SK-N-SH (cell line): Measurements from ENCODE around the gene AHNAK2. TPM values are rescaled to one million over a fixed set of nuclear protein-coding genes. Genes with fewer than 3 reads are reported as not detected.

ENCODE experiments used
- CTCF ChIA-PET: fragments of 300-600, 350-600 bp; formaldehyde crosslinking; extraction: SDS; loops from one replicate; lab custom pipeline; 2021; lab: Yijun Ruan, JAX
- POLR2A ChIA-PET: fragments of 350-600 bp; sonication (Branson Sonifier 250); formaldehyde crosslinking; extraction: SDS; loops from one replicate; lab custom pipeline; 2020; ENCODE audit warnings: antibody characterized with exemption, inconsistent platforms; lab: Yijun Ruan, JAX
- DNase-seq: peaks from one replicate; pipeline ENCODE4 v3.0.0; 2012
- H2AFZ ChIP-seq: fragments of 200-600 bp; sonication (generic); 2 replicates; pipeline ENCODE4 v1.8.1; 2016; ENCODE audit warnings: antibody characterized with exemption, mild to moderate bottlenecking, low read depth
- H3F3A ChIP-seq: fragments of 200-600 bp; sonication (generic); replicated peaks from 2 replicates; pipeline ENCODE3; 2016; ENCODE audit warnings: antibody characterized with exemption, mild to moderate bottlenecking; ENCODE audit not compliant: insufficient read depth
- H3K27ac ChIP-seq, 2 experiments: fragments of 200-500 bp in 1 of 2; fragments of 200-600 bp in 1 of 2; sonication (Bioruptor generic) in 1 of 2; sonication (generic), shearing (Covaris generic) in 1 of 2; 2 replicates each; pipeline versions ENCODE4 v1.5.1 to v1.6.1; 2014 to 2016; ENCODE audit warnings: low read depth in 2 of 2, inconsistent platforms in 1 of 2, low read length in 1 of 2, mild to moderate bottlenecking in 1 of 2, mixed read lengths in 1 of 2
- H3K27me3 ChIP-seq: fragments of 200-600 bp; sonication (generic), shearing (Covaris generic); 2 replicates; pipeline ENCODE4 v1.6.1; 2016; ENCODE audit warnings: mixed run types; ENCODE audit not compliant: insufficient read depth
- H3K36me3 ChIP-seq, 2 experiments: fragments of 200-500 bp in 1 of 2; fragments of 200-600 bp in 1 of 2; sonication (Bioruptor generic) in 1 of 2; sonication (generic) in 1 of 2; replicated peaks in 1 of 2; 2 replicates each; pipeline versions ENCODE3 to v1.5.1; 2014 to 2016; ENCODE audit warnings: low read length in 1 of 2, mild to moderate bottlenecking in 1 of 2; ENCODE audit not compliant: insufficient read depth in 2 of 2, control insufficient read depth in 1 of 2
- H3K4me1 ChIP-seq, 2 experiments: fragments of 200-500 bp in 1 of 2; fragments of 200-600 bp in 1 of 2; sonication (Bioruptor generic) in 1 of 2; sonication (generic), shearing (Covaris generic) in 1 of 2; 2 replicates each; pipeline versions ENCODE4 v1.5.1 to v1.6.1; 2014 to 2016; ENCODE audit warnings: low read depth in 1 of 2, low read length in 1 of 2, mixed run types in 1 of 2; ENCODE audit not compliant: insufficient read depth in 2 of 2, control insufficient read depth in 1 of 2
- H3K4me2 ChIP-seq: fragments of 200-600 bp; sonication (generic), shearing (Covaris generic); 2 replicates; pipeline ENCODE4 v1.6.1; 2017; ENCODE audit warnings: mixed run types
- H3K4me3 ChIP-seq, 2 experiments: fragments of 200-500 bp in 1 of 2; fragments of 200-600 bp in 1 of 2; sonication (Bioruptor generic) in 1 of 2; sonication (generic), shearing (Covaris generic) in 1 of 2; 2 replicates each; pipeline versions ENCODE4 v1.5.1 to v1.8.1; 2014 to 2016; ENCODE audit warnings: low read depth in 2 of 2, inconsistent platforms in 1 of 2, low read length in 1 of 2, mild to moderate bottlenecking in 1 of 2, mixed read lengths in 1 of 2, moderate library complexity in 1 of 2
- H3K79me2 ChIP-seq: fragments of 200-600 bp; sonication (generic); 2 replicates; pipeline ENCODE4 v1.8.1; 2017; ENCODE audit warnings: mild to moderate bottlenecking; ENCODE audit not compliant: insufficient read depth
- H3K9ac ChIP-seq: fragments of 200-600 bp; sonication (generic); 2 replicates; pipeline ENCODE4 v1.6.1; 2017; ENCODE audit warnings: mixed run types
- H3K9me2 ChIP-seq: fragments of 200-600 bp; sonication (generic); 2 replicates; pipeline ENCODE4 v1.6.1; 2017; ENCODE audit warnings: mixed run types
- H3K9me3 ChIP-seq: fragments of 200-600 bp; sonication (generic); 2 replicates; pipeline ENCODE4 v1.6.1; 2017; ENCODE audit warnings: mixed run types, mild to moderate bottlenecking, moderate library complexity
- H4K20me1 ChIP-seq: fragments of 200-600 bp; sonication (generic); 2 replicates; pipeline ENCODE4 v1.6.1; 2017; ENCODE audit warnings: mild to moderate bottlenecking, mixed run types; ENCODE audit not compliant: insufficient read depth
- EZH2phosphoT487 ChIP-seq: fragments of 200-600 bp; sonication (generic); IDR thresholded peaks from 2 replicates; pipeline ENCODE4 v1.6.1; 2017; ENCODE audit warnings: low read depth, mixed run types, mild to moderate bottlenecking, antibody characterized with exemption, moderate library complexity, borderline replicate concordance
- FOSL2 ChIP-seq: IDR thresholded peaks from 2 replicates; pipeline ENCODE4 v1.4.0; 2012; ENCODE audit warnings: low read depth, mild to moderate bottlenecking, moderate library complexity, borderline replicate concordance
- FOXM1 ChIP-seq: IDR thresholded peaks from 2 replicates; pipeline ENCODE4 v1.4.0; 2012; ENCODE audit warnings: low read depth, mild to moderate bottlenecking
- GABPA ChIP-seq: IDR thresholded peaks from 2 replicates; pipeline ENCODE4 v1.4.0; 2012; ENCODE audit warnings: low read depth, mild to moderate bottlenecking
- MEF2A ChIP-seq: IDR thresholded peaks from 2 replicates; pipeline ENCODE4 v1.4.0; 2012; ENCODE audit warnings: low read depth, borderline replicate concordance
- POLR2AphosphoS5 ChIP-seq: IDR thresholded peaks from 2 replicates; pipeline ENCODE4 v1.6.1; 2012; ENCODE audit warnings: low read depth, low read length
- RAD21 ChIP-seq: IDR thresholded peaks from 2 replicates; pipeline ENCODE4 v1.6.1; 2012; ENCODE audit warnings: mild to moderate bottlenecking, low read length
- RXRA ChIP-seq: IDR thresholded peaks from 2 replicates; pipeline ENCODE4 v1.4.0; 2012; ENCODE audit warnings: low read depth, mild to moderate bottlenecking, borderline replicate concordance
- SIN3A ChIP-seq: IDR thresholded peaks from 2 replicates; pipeline ENCODE4 v1.6.1; 2012; ENCODE audit warnings: low read depth, mild to moderate bottlenecking, low read length, moderate library complexity, borderline replicate concordance
- SMC3 ChIP-seq: IDR thresholded peaks from 2 replicates; pipeline ENCODE4 v1.6.1; 2012; ENCODE audit warnings: low read depth, low read length, improper control_type of control experiment
- TEAD4 ChIP-seq: IDR thresholded peaks from 2 replicates; pipeline ENCODE4 v1.4.0; 2012; ENCODE audit warnings: mild to moderate bottlenecking, borderline replicate concordance; ENCODE audit not compliant: insufficient read depth
- YY1 ChIP-seq: IDR thresholded peaks from 2 replicates; pipeline ENCODE4 v1.4.0; 2012; ENCODE audit warnings: low read depth, mild to moderate bottlenecking
- WGBS: methylation state at CpG from one replicate; pipeline ENCODE4 v1.1.6; 2017; ENCODE audit warnings: low lambda C conversion rate; 5-methylcytosine and 5-hydroxymethylcytosine counted together
- polyA plus RNA-seq, 3 experiments: library from polyadenylated mRNA; depleted of rRNA; stranded (reverse); fragments of >200 nt; gene quantifications; 2 replicates each; pipeline ENCODE4 v1.2.3, GENCODE V29; 2012
- TF ChIP-seq, protein P1 (sequence below): fragments of 150-350 bp; IDR thresholded peaks from 2 replicates; pipeline ENCODE4 v1.6.1; 2017; ENCODE audit warnings: antibody characterized with exemption, low read length, low read depth, borderline replicate concordance
- TF ChIP-seq, protein P2 (sequence below): fragments of 150-350 bp; IDR thresholded peaks from 2 replicates; pipeline ENCODE4 v1.6.1; 2016; ENCODE audit warnings: mild to moderate bottlenecking, low read depth, low read length
- TF ChIP-seq, protein P3 (sequence below): IDR thresholded peaks from 2 replicates; pipeline ENCODE4; 2012
- TF ChIP-seq, protein P4 (sequence below): IDR thresholded peaks from 2 replicates; pipeline ENCODE4 v1.4.0; 2012; ENCODE audit warnings: low read depth

Gene AHNAK2
- polyA plus RNA-seq, 1 of the 3 experiments (the other 2 are of a cell fraction): 33.5 TPM

DNA sequence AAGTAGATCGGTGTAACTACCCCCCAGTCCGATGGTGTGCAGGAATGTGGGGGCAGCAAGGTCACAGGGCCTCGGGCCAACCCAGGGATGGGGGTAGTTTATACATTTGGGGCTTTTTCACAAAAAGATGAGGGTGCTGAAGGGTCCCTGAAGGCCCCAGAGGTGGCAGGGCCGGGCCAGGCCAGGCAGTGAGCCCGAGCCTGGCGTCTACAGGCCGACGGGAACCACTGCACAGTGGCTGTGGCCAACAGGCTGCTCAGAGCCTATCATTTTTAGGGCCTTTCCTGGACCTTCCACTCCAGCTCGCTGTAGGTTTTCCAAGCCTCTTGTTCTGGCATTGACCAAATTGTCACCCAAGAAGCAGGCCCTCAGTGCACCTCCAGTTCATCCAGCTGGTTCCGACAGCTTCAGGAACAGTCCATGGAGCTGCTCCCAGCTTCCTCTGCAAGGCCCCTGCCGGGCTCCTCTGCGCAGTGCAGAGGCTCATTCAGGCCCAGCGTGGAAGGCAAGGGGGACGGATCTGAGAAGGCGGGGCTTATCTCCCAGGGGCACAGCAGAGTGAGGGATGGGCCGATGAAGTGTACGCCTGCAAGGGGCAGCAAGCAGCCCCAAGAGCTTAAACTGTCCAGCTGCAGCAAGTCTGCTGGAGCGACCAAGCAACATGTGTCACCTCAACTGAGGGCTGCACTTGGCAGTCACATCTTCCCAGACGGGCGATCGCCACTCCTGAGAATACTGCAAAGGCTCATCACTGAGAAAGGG lies 28.8 kb upstream of the AHNAK2 start:
- no peak overlapping the region for H3K4me2 ChIP-seq
- ChIA-PET POLR2A (no interaction called here), CTCF (interaction anchor here (0.6 to 2.7 kb wide), 4 partner anchors 11 to 164 kb away, joined by 3 to 10 read pairs (median 6); no protein-coding TSS in a partner anchor)
- H2AFZ ChIP-seq: no peak overlapping the region
- peaks cover 0 to 12% of the 10 kb centered on the region in 2 experiments; a peak in 1 of 4 replicates for H3K4me1 ChIP-seq
- no peak overlapping the region for H3K27ac ChIP-seq
- H3F3A ChIP-seq: peaks cover 15% of the 10 kb centered on the region
- H3K9ac ChIP-seq: no peak overlapping the region
- no peak for TF ChIP-seq TEAD4
- 93% methylated on average over 14 of the region's 21 CpGs for WGBS
- peaks cover 92% of the 10 kb centered on the region for H3K79me2 ChIP-seq
- no peak for DNase-seq
- H3K36me3 ChIP-seq: peaks cover 28 to 37% of the 10 kb centered on the region in 2 experiments
- H3K9me2 ChIP-seq: no peaks in the 10 kb centered on the region
- H4K20me1 ChIP-seq: peaks cover 59% of the 10 kb centered on the region
- H3K9me3 ChIP-seq: no peaks in the 10 kb centered on the region
- no peak overlapping the region for H3K4me3 ChIP-seq
- H3K27me3 ChIP-seq: no peaks in the 10 kb centered on the region

DNA sequence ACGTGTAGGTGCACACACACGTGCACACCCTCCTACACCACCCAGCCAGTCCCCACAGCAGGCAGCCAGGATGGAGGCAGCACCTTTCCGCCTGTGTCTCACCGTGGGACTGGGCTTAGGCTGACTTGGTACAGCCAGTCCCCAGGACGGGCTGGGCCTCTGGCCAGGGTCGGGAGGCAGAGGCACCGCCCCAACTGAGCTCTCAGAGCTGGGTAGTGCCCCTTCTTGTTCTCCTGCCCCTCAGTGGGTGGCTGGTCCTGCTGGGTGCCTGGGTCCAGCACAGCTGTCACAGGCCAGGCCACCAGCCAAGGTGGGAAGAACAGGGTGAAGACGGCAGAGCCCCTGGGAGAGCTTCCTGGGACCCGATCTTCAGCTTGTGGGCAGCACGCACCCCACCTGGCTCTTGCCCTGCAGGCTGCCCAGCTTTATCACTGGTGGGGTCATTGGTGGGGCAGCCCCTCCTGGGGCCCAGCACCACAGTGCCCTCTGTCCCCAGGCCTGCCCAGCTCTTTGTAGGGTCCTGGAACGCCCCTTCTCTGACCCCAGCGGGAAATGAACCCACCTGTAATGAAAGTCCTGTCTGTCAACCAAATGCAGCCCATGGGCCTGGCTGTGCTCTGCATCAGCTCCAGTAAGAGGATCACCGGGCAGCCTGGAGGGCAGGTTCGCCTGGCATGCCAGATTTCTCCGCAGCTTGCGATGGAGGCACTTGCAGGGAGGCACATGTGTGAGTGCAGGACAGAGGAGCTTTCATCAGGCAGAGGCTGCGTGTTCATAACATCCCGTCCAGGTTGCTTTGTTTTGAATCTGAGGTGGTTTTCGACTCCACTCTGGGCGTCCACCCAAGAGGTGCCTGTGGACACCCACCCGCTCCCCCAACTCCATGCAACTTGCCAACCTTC lies 28.0 kb upstream of the AHNAK2 start:
- WGBS: 95% methylated on average over 14 of the region's 21 CpGs
- H3K9me3 ChIP-seq: no peaks in the 10 kb centered on the region
- CTCF ChIA-PET: interaction anchor here (0.6 to 2.7 kb wide), 5 partner anchors 12 to 165 kb away, joined by 3 to 10 read pairs (median 3); no protein-coding TSS in a partner anchor
- H2AFZ ChIP-seq: no peak overlapping the region
- no peak overlapping the region for H3K27ac ChIP-seq
- DNase-seq: no peak
- no peaks in the 10 kb centered on the region for H3K9me2 ChIP-seq
- H3K4me2 ChIP-seq: no peak overlapping the region
- no peaks in the 10 kb centered on the region for H3K27me3 ChIP-seq
- no peak for TF ChIP-seq SMC3
- TF ChIP-seq YY1: no peak
- TF ChIP-seq FOXM1: no peak
- no peak for TF ChIP-seq RAD21
- TF ChIP-seq, protein P1, sequence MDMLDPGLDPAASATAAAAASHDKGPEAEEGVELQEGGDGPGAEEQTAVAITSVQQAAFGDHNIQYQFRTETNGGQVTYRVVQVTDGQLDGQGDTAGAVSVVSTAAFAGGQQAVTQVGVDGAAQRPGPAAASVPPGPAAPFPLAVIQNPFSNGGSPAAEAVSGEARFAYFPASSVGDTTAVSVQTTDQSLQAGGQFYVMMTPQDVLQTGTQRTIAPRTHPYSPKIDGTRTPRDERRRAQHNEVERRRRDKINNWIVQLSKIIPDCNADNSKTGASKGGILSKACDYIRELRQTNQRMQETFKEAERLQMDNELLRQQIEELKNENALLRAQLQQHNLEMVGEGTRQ: no peak
- TF ChIP-seq, protein P2, sequence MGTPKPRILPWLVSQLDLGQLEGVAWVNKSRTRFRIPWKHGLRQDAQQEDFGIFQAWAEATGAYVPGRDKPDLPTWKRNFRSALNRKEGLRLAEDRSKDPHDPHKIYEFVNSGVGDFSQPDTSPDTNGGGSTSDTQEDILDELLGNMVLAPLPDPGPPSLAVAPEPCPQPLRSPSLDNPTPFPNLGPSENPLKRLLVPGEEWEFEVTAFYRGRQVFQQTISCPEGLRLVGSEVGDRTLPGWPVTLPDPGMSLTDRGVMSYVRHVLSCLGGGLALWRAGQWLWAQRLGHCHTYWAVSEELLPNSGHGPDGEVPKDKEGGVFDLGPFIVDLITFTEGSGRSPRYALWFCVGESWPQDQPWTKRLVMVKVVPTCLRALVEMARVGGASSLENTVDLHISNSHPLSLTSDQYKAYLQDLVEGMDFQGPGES: no peak
- no peak for TF ChIP-seq GABPA
- TF ChIP-seq FOSL2: no peak
- TF ChIP-seq MEF2A: no peak
- TF ChIP-seq, protein P3, sequence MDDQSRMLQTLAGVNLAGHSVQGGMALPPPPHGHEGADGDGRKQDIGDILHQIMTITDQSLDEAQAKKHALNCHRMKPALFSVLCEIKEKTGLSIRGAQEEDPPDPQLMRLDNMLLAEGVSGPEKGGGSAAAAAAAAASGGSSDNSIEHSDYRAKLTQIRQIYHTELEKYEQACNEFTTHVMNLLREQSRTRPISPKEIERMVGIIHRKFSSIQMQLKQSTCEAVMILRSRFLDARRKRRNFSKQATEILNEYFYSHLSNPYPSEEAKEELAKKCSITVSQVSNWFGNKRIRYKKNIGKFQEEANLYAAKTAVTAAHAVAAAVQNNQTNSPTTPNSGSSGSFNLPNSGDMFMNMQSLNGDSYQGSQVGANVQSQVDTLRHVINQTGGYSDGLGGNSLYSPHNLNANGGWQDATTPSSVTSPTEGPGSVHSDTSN: no peak
- TF ChIP-seq RXRA: no peak
- no peak for TF ChIP-seq POLR2AphosphoS5
- TF ChIP-seq TEAD4: no peak
- TF ChIP-seq, protein P4, sequence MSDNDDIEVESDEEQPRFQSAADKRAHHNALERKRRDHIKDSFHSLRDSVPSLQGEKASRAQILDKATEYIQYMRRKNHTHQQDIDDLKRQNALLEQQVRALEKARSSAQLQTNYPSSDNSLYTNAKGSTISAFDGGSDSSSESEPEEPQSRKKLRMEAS: no peak
- no peak for TF ChIP-seq SIN3A
- no peak for TF ChIP-seq EZH2phosphoT487
- H3K4me1 ChIP-seq: peaks cover 0 to 3% of the 10 kb centered on the region in 2 experiments; a peak in 1 of 4 replicates
- peaks cover 51% of the 10 kb centered on the region for H4K20me1 ChIP-seq
- H3K4me3 ChIP-seq: no peak overlapping the region
- peaks cover 28 to 30% of the 10 kb centered on the region in 2 experiments for H3K36me3 ChIP-seq
- peaks cover 15% of the 10 kb centered on the region for H3F3A ChIP-seq
- POLR2A ChIA-PET: no interaction called here
- H3K9ac ChIP-seq: no peak overlapping the region
- H3K79me2 ChIP-seq: peaks cover 92% of the 10 kb centered on the region
